Ovary (tissue), 3 donors: ENCODE data around the gene FKBP8.

Source experiments
- EP300 ChIP-seq: sonication (generic); formaldehyde crosslinking; IDR thresholded peaks from one replicate; pipeline ENCODE4 v1.6.1; 2017; ENCODE audit warnings: antibody characterized with exemption
- TF ChIP-seq, protein P1 (sequence below), 3 donors: fragments of 450-650 bp in 2 of 3; fragments of 200-600 bp in 1 of 3; IDR thresholded peaks; one replicate each; pipeline versions ENCODE4 v1.5.1 to v1.8.0; 2016 to 2022; ENCODE audit warnings: antibody characterized with exemption in 3 of 3, mild to moderate bottlenecking in 1 of 3
- donor health status: DM: no; HTN: no; CAD: no.

- TF ChIP-seq, protein P1, sequence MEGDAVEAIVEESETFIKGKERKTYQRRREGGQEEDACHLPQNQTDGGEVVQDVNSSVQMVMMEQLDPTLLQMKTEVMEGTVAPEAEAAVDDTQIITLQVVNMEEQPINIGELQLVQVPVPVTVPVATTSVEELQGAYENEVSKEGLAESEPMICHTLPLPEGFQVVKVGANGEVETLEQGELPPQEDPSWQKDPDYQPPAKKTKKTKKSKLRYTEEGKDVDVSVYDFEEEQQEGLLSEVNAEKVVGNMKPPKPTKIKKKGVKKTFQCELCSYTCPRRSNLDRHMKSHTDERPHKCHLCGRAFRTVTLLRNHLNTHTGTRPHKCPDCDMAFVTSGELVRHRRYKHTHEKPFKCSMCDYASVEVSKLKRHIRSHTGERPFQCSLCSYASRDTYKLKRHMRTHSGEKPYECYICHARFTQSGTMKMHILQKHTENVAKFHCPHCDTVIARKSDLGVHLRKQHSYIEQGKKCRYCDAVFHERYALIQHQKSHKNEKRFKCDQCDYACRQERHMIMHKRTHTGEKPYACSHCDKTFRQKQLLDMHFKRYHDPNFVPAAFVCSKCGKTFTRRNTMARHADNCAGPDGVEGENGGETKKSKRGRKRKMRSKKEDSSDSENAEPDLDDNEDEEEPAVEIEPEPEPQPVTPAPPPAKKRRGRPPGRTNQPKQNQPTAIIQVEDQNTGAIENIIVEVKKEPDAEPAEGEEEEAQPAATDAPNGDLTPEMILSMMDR (IDR thresholded peaks at IDR 0.05) = no peak
- TF ChIP-seq EP300 = no peak
These were observed at the start of gene FKBP8 for GRCh38 chr19:18542941-18543813.
